ENCODE measurements around the gene APOBEC3H.

The APOBEC3H gene

GRCh38 chr22:39150848-39151215 lies 53.8 kb downstream of the APOBEC3H start:
- Histone ChIP-seq H3K4me3 (ENCODE audit: control insufficient read depth in 1 of 7, extremely low read depth in 1 of 7, insufficient read depth in 4 of 7, low read depth in 2 of 7, low read length in 6 of 7) (no peak overlapping the region), H3K36me3 (ENCODE audit: control insufficient read depth in 4 of 4, insufficient read depth in 4 of 4, low read length in 3 of 4) (peaks cover 0 to 6% (median 4%) of the 10 kb centered on the region in 4 experiments), H3K9me3 (ENCODE audit: control extremely low read depth in 1 of 5, control insufficient read depth in 4 of 5, insufficient read depth in 2 of 5, low read depth in 1 of 5, low read length in 4 of 5) (no peaks in the 10 kb centered on the region), H3K4me1 (ENCODE audit: control extremely low read depth in 1 of 4, control insufficient read depth in 4 of 4, insufficient read depth in 4 of 4, low read length in 3 of 4) (peaks cover 0 to 32% (median 21%) of the 10 kb centered on the region in 4 experiments), H3K27me3 (replicated peaks in 2 of 5; ENCODE audit: control insufficient read depth in 4 of 5, insufficient read depth in 5 of 5, low read length in 4 of 5) (peaks cover 9 to 29% (median 12%) of the 10 kb centered on the region in 5 experiments), H3K27ac (ENCODE audit: insufficient read depth in 1 of 2, low read depth in 1 of 2, low read length in 2 of 2, poor library complexity in 1 of 2, severe bottlenecking in 2 of 2) (no peak overlapping the region)
- 92% methylated on average over 6 of the region's 6 CpGs for WGBS (ENCODE audit: insufficient coverage)
- POLR2A ChIA-PET: no interaction called here
- no peak for DNase-seq
- CTCF ChIA-PET: interaction anchor here (0.7 to 1.4 kb wide), 2 partner anchors 17 to 20 kb away, joined by 3 to 4 read pairs; no protein-coding TSS in a partner anchor

- DNase-seq: no peak
- H3K36me3 ChIP-seq (ENCODE audit: control insufficient read depth in 4 of 4, insufficient read depth in 4 of 4, low read length in 3 of 4): peaks cover 0 to 6% (median 4%) of the 10 kb centered on the region in 4 experiments
- 84% methylated on average over 11 of the region's 16 CpGs for WGBS (ENCODE audit: insufficient coverage)
- H3K4me3 ChIP-seq (ENCODE audit: control insufficient read depth in 1 of 7, extremely low read depth in 1 of 7, insufficient read depth in 4 of 7, low read depth in 2 of 7, low read length in 6 of 7): peak overlapping the region in 5 of 7 experiments; percentile 61 to 84 (median 72)
- peaks cover 0 to 26% (median 16%) of the 10 kb centered on the region in 4 experiments for H3K4me1 ChIP-seq (ENCODE audit: control extremely low read depth in 1 of 4, control insufficient read depth in 4 of 4, insufficient read depth in 4 of 4, low read length in 3 of 4)
- no peak overlapping the region for H3K27ac ChIP-seq (ENCODE audit: insufficient read depth in 1 of 2, low read depth in 1 of 2, low read length in 2 of 2, poor library complexity in 1 of 2, severe bottlenecking in 2 of 2)
- peaks cover 9 to 29% (median 12%) of the 10 kb centered on the region in 5 experiments for H3K27me3 ChIP-seq (replicated peaks in 2 of 5; ENCODE audit: control insufficient read depth in 4 of 5, insufficient read depth in 5 of 5, low read length in 4 of 5)
- H3K9me3 ChIP-seq (ENCODE audit: control extremely low read depth in 1 of 5, control insufficient read depth in 4 of 5, insufficient read depth in 2 of 5, low read depth in 1 of 5, low read length in 4 of 5): no peaks in the 10 kb centered on the region
- CTCF ChIA-PET: interaction anchor here (0.7 to 1.4 kb wide), 3 partner anchors 16 to 165 kb away, joined by 3 to 4 read pairs (median 3); no protein-coding TSS in a partner anchor
- POLR2A ChIA-PET: no interaction called here
These were observed 54.4 kb downstream of the APOBEC3H start for GRCh38 chr22:39151329-39151975.

GRCh38 chr22:39152024-39152510 lies 55.0 kb downstream of the APOBEC3H start:
- peak overlapping the region; percentile 46 to 84 (median 64) for H3K4me3 ChIP-seq (ENCODE audit: control insufficient read depth in 1 of 7, extremely low read depth in 1 of 7, insufficient read depth in 4 of 7, low read depth in 2 of 7, low read length in 6 of 7)
- ChIA-PET CTCF (interaction anchor here (0.8 kb wide), 1 partner anchor 164 kb away, joined by 3 read pairs; no protein-coding TSS in a partner anchor), POLR2A (interaction anchor here (0.6 kb wide), 1 partner anchor 38 kb away, joined by 3 read pairs; no protein-coding TSS in a partner anchor)
- H3K9me3 ChIP-seq (ENCODE audit: control extremely low read depth in 1 of 5, control insufficient read depth in 4 of 5, insufficient read depth in 2 of 5, low read depth in 1 of 5, low read length in 4 of 5): no peaks in the 10 kb centered on the region
- peaks cover 0 to 6% (median 4%) of the 10 kb centered on the region in 4 experiments for H3K36me3 ChIP-seq (ENCODE audit: control insufficient read depth in 4 of 4, insufficient read depth in 4 of 4, low read length in 3 of 4)
- no peak for DNase-seq
- WGBS (ENCODE audit: insufficient coverage): 13% methylated on average over 43 of the region's 44 CpGs
- H3K27ac ChIP-seq (ENCODE audit: insufficient read depth in 1 of 2, low read depth in 1 of 2, low read length in 2 of 2, poor library complexity in 1 of 2, severe bottlenecking in 2 of 2): peak overlapping the region in 1 of 2 experiments; percentile 64
- H3K27me3 ChIP-seq (replicated peaks in 2 of 5; ENCODE audit: control insufficient read depth in 4 of 5, insufficient read depth in 5 of 5, low read length in 4 of 5): peaks cover 9 to 29% (median 14%) of the 10 kb centered on the region in 5 experiments
- peaks cover 0 to 22% (median 14%) of the 10 kb centered on the region in 4 experiments for H3K4me1 ChIP-seq (ENCODE audit: control extremely low read depth in 1 of 4, control insufficient read depth in 4 of 4, insufficient read depth in 4 of 4, low read length in 3 of 4)

- Histone ChIP-seq H3K9me3 (ENCODE audit: control extremely low read depth in 1 of 5, control insufficient read depth in 4 of 5, insufficient read depth in 2 of 5, low read depth in 1 of 5, low read length in 4 of 5) (no peaks in the 10 kb centered on the region), H3K4me3 (ENCODE audit: control insufficient read depth in 1 of 7, extremely low read depth in 1 of 7, insufficient read depth in 4 of 7, low read depth in 2 of 7, low read length in 6 of 7) (peak within 1 kb of the TSS; percentile 46 to 84 (median 64)), H3K36me3 (ENCODE audit: control insufficient read depth in 4 of 4, insufficient read depth in 4 of 4, low read length in 3 of 4) (peaks cover 0 to 6% (median 4%) of the 10 kb centered on the region in 4 experiments), H3K4me1 (ENCODE audit: control extremely low read depth in 1 of 4, control insufficient read depth in 4 of 4, insufficient read depth in 4 of 4, low read length in 3 of 4) (peaks cover 0 to 22% (median 14%) of the 10 kb centered on the region in 4 experiments), H3K27ac (ENCODE audit: insufficient read depth in 1 of 2, low read depth in 1 of 2, low read length in 2 of 2, poor library complexity in 1 of 2, severe bottlenecking in 2 of 2) (peak within 1 kb of the TSS in 1 of 2 experiments; percentile 64), H3K27me3 (replicated peaks in 2 of 5; ENCODE audit: control insufficient read depth in 4 of 5, insufficient read depth in 5 of 5, low read length in 4 of 5) (peaks cover 9 to 29% (median 14%) of the 10 kb centered on the region in 5 experiments)
- DNase-seq: peak; percentile 84 to 90 (median 89)
- ChIA-PET POLR2A (interaction anchor here (0.6 to 2.3 kb wide), 3 partner anchors 10 to 167 kb away, joined by 3 to 7 read pairs (median 3); partner anchors contain the start of gene RPL3), CTCF (no interaction called here)
- WGBS (ENCODE audit: insufficient coverage): 1% methylated on average over 52 of the region's 98 CpGs
These were observed 55.6 kb downstream of the APOBEC3H start, which contains the start of gene CBX7 for GRCh38 chr22:39152511-39153219. CBX7 (minus strand) TSS chr22:39152680; CDS start chr22:39152444, 236 bp downstream.

- Histone ChIP-seq H3K36me3 (ENCODE audit: control insufficient read depth in 4 of 4, insufficient read depth in 4 of 4, low read length in 3 of 4) (peaks cover 0 to 5% (median 2%) of the 10 kb centered on the region in 4 experiments), H3K27me3 (replicated peaks in 2 of 5; ENCODE audit: control insufficient read depth in 4 of 5, insufficient read depth in 5 of 5, low read length in 4 of 5) (peaks cover 9 to 29% (median 14%) of the 10 kb centered on the region in 5 experiments), H3K27ac (ENCODE audit: insufficient read depth in 1 of 2, low read depth in 1 of 2, low read length in 2 of 2, poor library complexity in 1 of 2, severe bottlenecking in 2 of 2) (no peak overlapping the region), H3K9me3 (ENCODE audit: control extremely low read depth in 1 of 5, control insufficient read depth in 4 of 5, insufficient read depth in 2 of 5, low read depth in 1 of 5, low read length in 4 of 5) (no peaks in the 10 kb centered on the region), H3K4me3 (ENCODE audit: control insufficient read depth in 1 of 7, extremely low read depth in 1 of 7, insufficient read depth in 4 of 7, low read depth in 2 of 7, low read length in 6 of 7) (peak overlapping the region; percentile 35 to 84 (median 63)), H3K4me1 (ENCODE audit: control extremely low read depth in 1 of 4, control insufficient read depth in 4 of 4, insufficient read depth in 4 of 4, low read length in 3 of 4) (peaks cover 0 to 22% (median 14%) of the 10 kb centered on the region in 4 experiments)
- POLR2A ChIA-PET: interaction anchor here (0.9 to 2.3 kb wide), 2 partner anchors 9 to 166 kb away, joined by 3 to 7 read pairs; partner anchors contain the start of gene RPL3
- peak in 1 of 3 donors; percentile 18 for DNase-seq
- CTCF ChIA-PET: no interaction called here
- under 1% methylated on average over 40 of the region's 43 CpGs for WGBS (ENCODE audit: insufficient coverage)
These were observed 56.2 kb downstream of the APOBEC3H start for GRCh38 chr22:39153220-39153717.
